GM12878 (cell line): ENCODE measurements around the gene SUPT4H1.

Experiments used
- CBFB ChIP-seq: IDR thresholded peaks from 2 replicates; pipeline ENCODE4 v1.6.1; 2016; ENCODE audit warnings: antibody characterized with exemption, low read depth
- CHD4 ChIP-seq: fragments of 200-600 bp; sonication (generic); IDR thresholded peaks from 2 replicates; pipeline ENCODE4 v1.6.1; 2016; ENCODE audit warnings: mild to moderate bottlenecking
- CTCF ChIP-seq, 3 experiments: IDR thresholded peaks in 2 of 3; conservative IDR thresholded peaks in 1 of 3; 2 replicates each; pipeline ENCODE4 v1.5.1; 2011; ENCODE audit warnings: low read depth in 3 of 3, low read length in 3 of 3, mild to moderate bottlenecking in 3 of 3, control low read depth in 2 of 3, moderate library complexity in 2 of 3, inconsistent platforms in 1 of 3, mixed read lengths in 1 of 3; ENCODE audit not compliant: control insufficient read depth in 2 of 3, insufficient read depth in 1 of 3; ENCODE audit errors: extremely low read depth in 1 of 3
- E4F1 ChIP-seq: fragments of 450-650 bp; IDR thresholded peaks from 2 replicates; pipeline ENCODE4 v1.6.1; 2018; ENCODE audit warnings: borderline replicate concordance, mild to moderate bottlenecking; ENCODE audit not compliant: partially characterized antibody
- EGR1 ChIP-seq, 2 experiments: IDR thresholded peaks; 1 replicate in 1 of 2; 2 replicates in 1 of 2; pipeline ENCODE4 v1.6.1; 2011 to 2012; ENCODE audit warnings: low read depth in 2 of 2, low read length in 2 of 2, borderline replicate concordance in 1 of 2, mild to moderate bottlenecking in 1 of 2, moderate library complexity in 1 of 2
- FOXK2 ChIP-seq: fragments of 450-650 bp; IDR thresholded peaks from 2 replicates; pipeline ENCODE4 v1.6.1; 2017; ENCODE audit warnings: mild to moderate bottlenecking, moderate library complexity
- JUND ChIP-seq: IDR thresholded peaks from 2 replicates; pipeline ENCODE4 v1.6.1; 2012; ENCODE audit warnings: low read depth, mild to moderate bottlenecking, low read length, improper control_type of control experiment, moderate library complexity
- KDM1A ChIP-seq: fragments of 200-600 bp; sonication (generic); IDR thresholded peaks from 2 replicates; pipeline ENCODE4 v1.6.1; 2016; ENCODE audit warnings: borderline replicate concordance
- SREBF2 ChIP-seq: IDR thresholded peaks from 2 replicates; pipeline ENCODE4 v1.6.1; 2012; ENCODE audit warnings: mild to moderate bottlenecking, low read length
- SUZ12 ChIP-seq: fragments of 200-600 bp; sonication (generic); IDR thresholded peaks from one replicate; pipeline ENCODE4 v1.6.1; 2018; ENCODE audit warnings: antibody characterized with exemption, mild to moderate bottlenecking; ENCODE audit not compliant: unreplicated experiment
- TCF12 ChIP-seq: IDR thresholded peaks from 2 replicates; pipeline ENCODE4 v1.6.1; 2011; ENCODE audit warnings: low read depth, mild to moderate bottlenecking, low read length

- TF ChIP-seq CTCF (IDR thresholded peaks at IDR 0.05 in 2 of 3, conservative IDR thresholded peaks at IDR 0.05 in 1 of 3; ENCODE audit: control insufficient read depth in 2 of 3, extremely low read depth in 1 of 3, insufficient read depth in 1 of 3, low read depth in 3 of 3, low read length in 3 of 3) (no peak), KDM1A (no peak), CBFB (no peak), CHD4 (no peak), EGR1 (IDR thresholded peaks at IDR 0.05; ENCODE audit: borderline replicate concordance in 1 of 2, low read depth in 2 of 2, low read length in 2 of 2) (no peak), FOXK2 (no peak), SREBF2 (no peak), JUND (no peak), TCF12 (no peak), E4F1 (no peak), SUZ12 (no peak)
Measured at GRCh38 chr17:58302171-58302918, 49.7 kb downstream of the SUPT4H1 start.
